Tibial nerve (tissue), 4 donors: ENCODE data around the gene ANKRD11. TPM values are rescaled to one million over a fixed set of nuclear protein-coding genes. Genes with fewer than 3 reads are reported as not detected.

Source experiments
- DNase-seq, 2 donors: peaks; one replicate each; pipeline ENCODE4 v3.0.0-alpha.2; 2019; ENCODE audit warnings: low spot score in 2 of 2
- H3K27ac ChIP-seq, 4 donors: fragments of 200-600 bp; sonication (generic) in 3 of 4; one replicate each; pipeline ENCODE4 v1.5.1; 2017 to 2019; ENCODE audit warnings: mild to moderate bottlenecking in 1 of 4
- H3K27me3 ChIP-seq, 2 donors: fragments of 200-600 bp; sonication (generic) in 1 of 2; one replicate each; pipeline versions ENCODE4 v1.5.1 to v1.6.0; 2017 to 2019
- H3K36me3 ChIP-seq, 3 donors: fragments of 200-600 bp; sonication (generic); one replicate each; pipeline ENCODE4 v1.5.1; 2018 to 2019
- H3K4me1 ChIP-seq, 4 donors: fragments of 200-600 bp; sonication (generic) in 3 of 4; one replicate each; pipeline ENCODE4 v1.5.1; 2017 to 2019
- H3K4me3 ChIP-seq, 4 donors: fragments of 200-600 bp; sonication (generic) in 3 of 4; one replicate each; pipeline ENCODE4 v1.5.1; 2017 to 2019; ENCODE audit warnings: mild to moderate bottlenecking in 1 of 4, moderate library complexity in 1 of 4
- H3K9me3 ChIP-seq, 4 donors: fragments of 200-600 bp; sonication (generic) in 3 of 4; one replicate each; pipeline ENCODE4 v1.5.1; 2017 to 2019
- CTCF ChIP-seq, 5 experiments: fragments of 200-600 bp in 3 of 5; fragments of 450-650 bp in 2 of 5; sonication (generic) in 3 of 5; IDR thresholded peaks; one replicate each; pipeline ENCODE4 v1.5.1; 2016 to 2019; ENCODE audit warnings: antibody characterized with exemption in 5 of 5, mild to moderate bottlenecking in 3 of 5, moderate library complexity in 2 of 5
- EP300 ChIP-seq, 2 donors: sonication (generic); formaldehyde crosslinking; IDR thresholded peaks; one replicate each; pipeline ENCODE4 v1.6.1; 2017; ENCODE audit warnings: antibody characterized with exemption in 2 of 2, mild to moderate bottlenecking in 1 of 2
- POLR2A ChIP-seq, 2 donors: fragments of 450-650 bp; IDR thresholded peaks; one replicate each; pipeline ENCODE4 v1.6.1; 2017; ENCODE audit warnings: antibody characterized with exemption in 2 of 2, mild to moderate bottlenecking in 2 of 2, moderate library complexity in 2 of 2
- WGBS, 2 donors: methylation state at CpG; one replicate each; pipeline ENCODE4 v1.1.5; 2018; 5-methylcytosine and 5-hydroxymethylcytosine counted together
- total RNA-seq, 4 donors: library from RNA; depleted of rRNA; stranded (reverse); fragments of >200 nt; gene quantifications; one replicate each; pipeline ENCODE4 v1.1.0, GENCODE V29; 2016

The ANKRD11 gene
- total RNA-seq, 4 donors from 2014 or later, result 104 to 177 (median 112) TPM

GRCh38 chr16:89368604-89369249, 121.6 kb downstream of the ANKRD11 start:
- TF ChIP-seq POLR2A (IDR thresholded peaks at IDR 0.05) (no peak), EP300 (IDR thresholded peaks at IDR 0.05) (no peak), CTCF (IDR thresholded peaks at IDR 0.05) (no peak)
- no peak overlapping the region for H3K27ac ChIP-seq
- DNase-seq, result no peak
- no peaks in the 10 kb centered on the region for H3K9me3 ChIP-seq
- peaks cover 0 to 19% (median 0%) of the 10 kb centered on the region in 3 donors for H3K36me3 ChIP-seq
- H3K27me3 ChIP-seq, result no peaks in the 10 kb centered on the region
- 80 to 81% methylated on average over 7 of the region's 7 CpGs for WGBS, 2 donors
- no peak overlapping the region for H3K4me3 ChIP-seq
- H3K4me1 ChIP-seq, result peaks cover 0 to 91% (median 32%) of the 10 kb centered on the region in 4 donors

- H3K4me1 ChIP-seq, result peaks cover 0 to 91% (median 32%) of the 10 kb centered on the region in 4 donors
- H3K36me3 ChIP-seq, result peaks cover 0 to 12% (median 0%) of the 10 kb centered on the region in 3 donors
- TF ChIP-seq EP300 (IDR thresholded peaks at IDR 0.05) (no peak), CTCF (IDR thresholded peaks at IDR 0.05) (no peak), POLR2A (IDR thresholded peaks at IDR 0.05) (no peak)
- no peak overlapping the region for H3K4me3 ChIP-seq
- DNase-seq, result no peak
- no peaks in the 10 kb centered on the region for H3K9me3 ChIP-seq
- no peaks in the 10 kb centered on the region for H3K27me3 ChIP-seq
- 76 to 85% methylated on average over 7 of the region's 7 CpGs for WGBS, 2 donors
- no peak overlapping the region for H3K27ac ChIP-seq
Measured at GRCh38 chr16:89367538-89367915, 122.8 kb downstream of the ANKRD11 start.

- H3K36me3 ChIP-seq, result peaks cover 0 to 6% (median 0%) of the 10 kb centered on the region in 3 donors
- peaks cover 0 to 93% (median 36%) of the 10 kb centered on the region in 4 donors for H3K4me1 ChIP-seq
- no peak overlapping the region for H3K4me3 ChIP-seq
- H3K27me3 ChIP-seq, result no peaks in the 10 kb centered on the region
- WGBS, 2 donors, result 83% methylated on average over 36 to 37 of the region's 37 CpGs
- no peak overlapping the region for H3K27ac ChIP-seq
- TF ChIP-seq CTCF (IDR thresholded peaks at IDR 0.05), result no peak
- no peak for TF ChIP-seq EP300 (IDR thresholded peaks at IDR 0.05)
- no peak for TF ChIP-seq POLR2A (IDR thresholded peaks at IDR 0.05)
- DNase-seq, result no peak
- H3K9me3 ChIP-seq, result no peaks in the 10 kb centered on the region
Measured at GRCh38 chr16:89366561-89367537, 123.5 kb downstream of the ANKRD11 start.

GRCh38 chr16:89365996-89366395, 124.4 kb downstream of the ANKRD11 start:
- Histone ChIP-seq H3K4me1 (peaks cover 0 to 94% (median 44%) of the 10 kb centered on the region in 4 donors), H3K4me3 (no peak overlapping the region)

More at GRCh38 chr16:89365996-89366395, 124.4 kb downstream of the ANKRD11 start:
- TF ChIP-seq POLR2A (IDR thresholded peaks at IDR 0.05) (no peak), EP300 (IDR thresholded peaks at IDR 0.05) (no peak), CTCF (IDR thresholded peaks at IDR 0.05) (no peak)
- no peaks in the 10 kb centered on the region for H3K36me3 ChIP-seq
- no peaks in the 10 kb centered on the region for H3K27me3 ChIP-seq
- DNase-seq, result no peak
- WGBS, 2 donors, result 96 to 98% methylated on average over 5 of the region's 5 CpGs
- H3K9me3 ChIP-seq, result no peaks in the 10 kb centered on the region
- no peak overlapping the region for H3K27ac ChIP-seq
